ENCODE measurements around the gene ZNF565. TPM values are rescaled to one million over a fixed set of nuclear protein-coding genes. Genes with fewer than 3 reads are reported as not detected.
A peak's percentile ranks its signal among the peaks of the same experiment; 100 is the strongest.
"Not testable (repeated sequence)": the region's sequence is repeated elsewhere in the genome, so short reads cannot be mapped to it uniquely, and the experiment has no call there.

Gene ZNF565
- total RNA-seq, 2 donors from 2014 or later = 1.9 to 6.6 TPM

- no peak for DNase-seq (ENCODE audit: low spot score)
- peaks cover 30% of the 10 kb centered on the region for H3K9me3 ChIP-seq
- H3K4me3 ChIP-seq = no peak overlapping the region
- no peaks in the 10 kb centered on the region for H3K36me3 ChIP-seq
- no peaks in the 10 kb centered on the region for H3K4me1 ChIP-seq (ENCODE audit: control insufficient read depth in 1 of 2, low read depth in 2 of 2)
- no peak overlapping the region for H3K27ac ChIP-seq
- H3K27me3 ChIP-seq (replicated peaks; ENCODE audit: insufficient read depth) = no peaks in the 10 kb centered on the region
- no peak for ATAC-seq (ENCODE audit: insufficient number of reproducible peaks, low FRiP score, low read depth)
- no peak for TF ChIP-seq CTCF (IDR thresholded peaks at IDR 0.05)
Observed at GRCh38 chr19:36246006-36246481, 31.6 kb upstream of the ZNF565 start.

DNA sequence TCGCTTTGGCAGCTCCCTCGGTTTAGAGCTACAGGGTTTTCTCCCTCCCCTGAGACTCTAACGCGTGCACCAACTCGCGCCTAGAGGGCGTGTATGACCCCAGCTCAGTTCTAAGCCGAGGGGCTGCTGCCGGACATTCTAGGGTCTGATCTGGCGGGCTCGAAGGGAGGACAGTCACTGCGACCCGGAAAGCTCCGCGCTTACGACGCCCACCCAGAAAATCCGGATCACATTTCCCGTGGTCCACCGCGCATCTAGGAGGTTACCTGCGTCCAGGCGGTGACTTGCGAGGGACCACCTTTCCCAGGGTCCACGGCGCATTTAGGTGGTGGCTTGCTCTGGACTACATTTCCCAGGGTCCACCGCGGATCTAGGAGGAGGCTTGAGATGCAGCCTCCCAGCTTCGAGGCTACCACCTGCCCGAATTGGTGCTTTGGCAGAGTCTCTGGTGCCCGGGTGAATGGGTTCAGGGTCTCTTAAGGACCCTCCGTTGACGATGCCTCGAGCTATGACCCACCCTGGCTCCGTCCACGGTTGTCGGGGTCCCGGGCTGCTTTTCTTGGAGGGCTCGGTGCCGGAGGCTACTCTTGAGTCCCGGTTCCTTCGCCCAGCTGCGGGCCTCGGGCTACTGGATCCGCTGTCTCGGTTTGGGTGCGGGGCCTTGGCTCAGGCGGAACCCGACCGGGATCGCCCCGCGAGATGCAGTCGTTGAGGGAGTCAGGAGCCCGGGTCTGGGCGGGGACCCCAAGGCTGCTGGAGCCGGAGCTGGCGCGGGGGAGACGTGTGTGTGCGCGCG lies 30.9 kb upstream of the ZNF565 start:
- Histone ChIP-seq H3K36me3 (peaks cover under 1% of the 10 kb centered on the region), H3K9me3 (peaks cover 36% of the 10 kb centered on the region), H3K27ac (no peak overlapping the region), H3K27me3 (replicated peaks; ENCODE audit: insufficient read depth) (no peaks in the 10 kb centered on the region), H3K4me1 (ENCODE audit: control insufficient read depth in 1 of 2, low read depth in 2 of 2) (no peaks in the 10 kb centered on the region), H3K4me3 (peak overlapping the region; percentile 31)
- TF ChIP-seq CTCF (IDR thresholded peaks at IDR 0.05) = no peak
- DNase-seq (ENCODE audit: low spot score) (no peak), ATAC-seq (ENCODE audit: insufficient number of reproducible peaks, low FRiP score, low read depth) (no peak)

DNA sequence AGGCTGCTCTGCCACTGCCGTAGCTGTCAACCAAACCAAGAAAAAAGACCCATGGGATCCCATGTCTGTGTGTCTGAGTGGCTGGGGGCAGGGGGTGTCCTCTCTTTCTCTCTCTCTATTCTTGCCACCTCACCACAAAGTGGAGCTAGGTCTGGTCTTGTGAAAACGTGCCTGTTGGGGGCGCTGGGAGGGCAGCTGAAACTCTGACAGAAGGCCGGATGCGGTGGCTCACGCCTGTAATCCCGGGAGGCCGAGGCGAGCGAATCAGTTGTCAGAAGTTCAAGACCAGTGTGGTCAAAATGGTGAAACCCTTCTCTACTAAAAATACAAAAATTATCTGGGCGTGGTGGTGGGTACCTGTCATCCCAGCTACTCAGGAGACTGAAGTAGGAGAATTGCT lies 29.6 kb upstream of the ZNF565 start:
- Histone ChIP-seq H3K9me3 (peaks cover 46% of the 10 kb centered on the region), H3K4me1 (ENCODE audit: control insufficient read depth in 1 of 2, low read depth in 2 of 2) (no peaks in the 10 kb centered on the region), H3K27me3 (replicated peaks; ENCODE audit: insufficient read depth) (no peaks in the 10 kb centered on the region), H3K36me3 (peaks cover 8% of the 10 kb centered on the region), H3K4me3 (no peak overlapping the region), H3K27ac (no peak overlapping the region)
- DNase-seq (ENCODE audit: low spot score) (no peak), ATAC-seq (ENCODE audit: insufficient number of reproducible peaks, low FRiP score, low read depth) (no peak)
- TF ChIP-seq CTCF (IDR thresholded peaks at IDR 0.05) = no peak

GRCh38 chr19:36236946-36237310 lies 22.5 kb upstream of the ZNF565 start:
- no peak for ATAC-seq (ENCODE audit: insufficient number of reproducible peaks, low FRiP score, low read depth)
- H3K27me3 ChIP-seq (replicated peaks; ENCODE audit: insufficient read depth) = no peaks in the 10 kb centered on the region
- TF ChIP-seq CTCF (IDR thresholded peaks at IDR 0.05) = no peak
- no peak for DNase-seq (ENCODE audit: low spot score)
- H3K9me3 ChIP-seq = peaks cover 83% of the 10 kb centered on the region
- H3K36me3 ChIP-seq = peaks cover 69% of the 10 kb centered on the region
- H3K27ac ChIP-seq = no peak overlapping the region
- no peaks in the 10 kb centered on the region for H3K4me1 ChIP-seq (ENCODE audit: control insufficient read depth in 1 of 2, low read depth in 2 of 2)
- no peak overlapping the region for H3K4me3 ChIP-seq

DNA sequence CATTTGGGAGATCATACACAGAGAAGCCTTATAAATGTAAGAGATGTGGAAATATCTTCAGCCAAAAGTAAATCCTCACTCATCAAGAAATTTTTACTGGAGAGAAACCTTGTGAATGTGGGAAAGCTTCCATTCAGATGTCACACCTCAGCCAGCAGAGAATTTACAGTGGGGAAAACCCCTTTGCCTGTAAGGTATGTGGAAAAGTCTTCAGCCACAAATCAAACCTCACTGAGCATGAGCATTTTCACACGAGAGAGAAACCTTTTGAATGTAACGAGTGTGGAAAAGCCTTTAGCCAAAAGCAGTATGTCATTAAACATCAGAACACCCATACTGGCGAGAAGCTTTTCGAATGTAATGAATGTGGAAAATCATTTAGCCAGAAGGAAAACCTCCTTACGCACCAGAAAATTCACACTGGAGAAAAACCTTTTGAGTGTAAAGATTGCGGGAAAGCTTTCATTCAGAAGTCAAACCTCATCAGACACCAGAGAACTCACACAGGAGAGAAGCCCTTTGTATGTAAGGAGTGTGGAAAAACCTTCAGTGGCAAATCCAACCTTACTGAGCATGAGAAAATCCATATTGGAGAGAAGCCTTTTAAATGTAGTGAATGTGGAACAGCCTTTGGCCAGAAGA lies 22.0 kb upstream of the ZNF565 start:
- H3K27ac ChIP-seq = no peak overlapping the region
- no peak for TF ChIP-seq CTCF (IDR thresholded peaks at IDR 0.05)
- ATAC-seq (ENCODE audit: insufficient number of reproducible peaks, low FRiP score, low read depth) (no peak), DNase-seq (ENCODE audit: low spot score) (no peak)
- peak overlapping the region; percentile 16 for H3K4me3 ChIP-seq
- H3K27me3 ChIP-seq (replicated peaks; ENCODE audit: insufficient read depth) = no peaks in the 10 kb centered on the region
- peaks cover 80% of the 10 kb centered on the region for H3K9me3 ChIP-seq
- H3K36me3 ChIP-seq = peaks cover 74% of the 10 kb centered on the region
- H3K4me1 ChIP-seq (ENCODE audit: control insufficient read depth in 1 of 2, low read depth in 2 of 2) = no peaks in the 10 kb centered on the region

DNA sequence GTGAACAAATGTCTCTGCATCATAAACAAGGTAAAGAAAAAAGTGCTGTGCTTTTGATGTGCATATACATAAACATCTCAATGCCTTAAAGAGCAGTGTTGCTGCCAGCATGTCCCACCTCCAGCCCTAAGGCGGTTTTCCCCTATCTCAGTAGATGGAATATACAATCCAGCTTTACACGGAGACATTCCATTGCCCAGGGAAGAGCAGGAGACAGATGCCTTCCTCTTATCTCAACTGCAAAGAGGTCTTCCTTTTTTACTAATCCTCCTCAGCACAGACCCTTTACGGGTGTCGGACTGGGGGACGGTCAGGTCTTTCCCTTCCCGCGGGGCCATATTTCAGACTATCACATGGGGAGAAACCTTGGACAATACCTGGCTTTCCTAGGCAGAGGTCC lies 19.2 kb upstream of the ZNF565 start:
- not testable (repeated sequence) for ATAC-seq (ENCODE audit: insufficient number of reproducible peaks, low FRiP score, low read depth); H3K27me3 ChIP-seq (replicated peaks; ENCODE audit: insufficient read depth); H3K27ac ChIP-seq; H3K4me1 ChIP-seq (ENCODE audit: control insufficient read depth in 1 of 2, low read depth in 2 of 2); H3K4me3 ChIP-seq; DNase-seq (ENCODE audit: low spot score)
- peaks cover 94% of the 10 kb centered on the region for H3K36me3 ChIP-seq
- H3K9me3 ChIP-seq = peaks cover 71% of the 10 kb centered on the region

Data from thoracic aorta (tissue), 2 donors.